DND-41 (cell line): Measurements from ENCODE around the gene ORM1.

ENCODE experiments used
- EZH2 ChIP-seq: IDR thresholded peaks from 3 replicates; pipeline ENCODE4 v1.6.1; 2012; ENCODE audit warnings: borderline replicate concordance, low read depth, mild to moderate bottlenecking, moderate library complexity, low read length, inconsistent platforms; ENCODE audit not compliant: severe bottlenecking
- TF ChIP-seq, protein P1 (sequence below): IDR thresholded peaks from 2 replicates; pipeline ENCODE4 v1.5.1; 2012; ENCODE audit warnings: borderline replicate concordance, low read length, moderate library complexity, mild to moderate bottlenecking; ENCODE audit not compliant: poor library complexity, severe bottlenecking; ENCODE audit errors: extremely low read depth

GRCh38 chr9:114282104-114282485, 40.8 kb upstream of the ORM1 start:
- TF ChIP-seq, protein P1, sequence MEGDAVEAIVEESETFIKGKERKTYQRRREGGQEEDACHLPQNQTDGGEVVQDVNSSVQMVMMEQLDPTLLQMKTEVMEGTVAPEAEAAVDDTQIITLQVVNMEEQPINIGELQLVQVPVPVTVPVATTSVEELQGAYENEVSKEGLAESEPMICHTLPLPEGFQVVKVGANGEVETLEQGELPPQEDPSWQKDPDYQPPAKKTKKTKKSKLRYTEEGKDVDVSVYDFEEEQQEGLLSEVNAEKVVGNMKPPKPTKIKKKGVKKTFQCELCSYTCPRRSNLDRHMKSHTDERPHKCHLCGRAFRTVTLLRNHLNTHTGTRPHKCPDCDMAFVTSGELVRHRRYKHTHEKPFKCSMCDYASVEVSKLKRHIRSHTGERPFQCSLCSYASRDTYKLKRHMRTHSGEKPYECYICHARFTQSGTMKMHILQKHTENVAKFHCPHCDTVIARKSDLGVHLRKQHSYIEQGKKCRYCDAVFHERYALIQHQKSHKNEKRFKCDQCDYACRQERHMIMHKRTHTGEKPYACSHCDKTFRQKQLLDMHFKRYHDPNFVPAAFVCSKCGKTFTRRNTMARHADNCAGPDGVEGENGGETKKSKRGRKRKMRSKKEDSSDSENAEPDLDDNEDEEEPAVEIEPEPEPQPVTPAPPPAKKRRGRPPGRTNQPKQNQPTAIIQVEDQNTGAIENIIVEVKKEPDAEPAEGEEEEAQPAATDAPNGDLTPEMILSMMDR: no peak
- no peak for TF ChIP-seq EZH2
